ENCODE results near the gene GUK1.

DNA sequence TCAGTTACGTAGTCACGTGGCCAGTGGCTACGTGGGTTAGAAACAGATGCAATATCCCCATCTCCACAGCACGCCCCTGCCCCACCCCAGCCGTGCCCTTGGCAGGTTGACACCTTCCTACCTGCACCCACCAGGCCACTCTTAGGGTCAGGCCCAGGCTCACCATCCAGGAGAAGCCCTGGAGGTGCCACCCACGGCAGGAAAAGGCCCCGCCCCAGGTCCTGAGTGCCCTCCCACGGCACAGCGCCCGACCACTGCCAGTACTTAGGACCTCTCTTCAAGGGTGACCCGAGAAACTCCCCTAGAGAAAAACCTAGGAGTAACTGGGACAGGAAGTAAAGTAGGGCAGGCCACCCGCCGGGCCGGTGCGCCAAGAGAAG lies 38.5 kb upstream of the GUK1 start:
- no peak for TF ChIP-seq CTCF (IDR thresholded peaks at IDR 0.05)
- TF ChIP-seq POLR2A (IDR thresholded peaks at IDR 0.05): no peak
- no peak for TF ChIP-seq EP300 (IDR thresholded peaks at IDR 0.05; ENCODE audit: low read depth)
- no peak for TF ChIP-seq POLR2AphosphoS5 (IDR thresholded peaks at IDR 0.05)
